ENCODE results near the gene SH2D7. TPM values are rescaled to one million over a fixed set of nuclear protein-coding genes. Genes with fewer than 3 reads are reported as not detected.

Gene SH2D7
- total and polyA plus RNA-seq, 2 experiments from 2014 or later: 0.31 TPM; not detected in 1

DNA sequence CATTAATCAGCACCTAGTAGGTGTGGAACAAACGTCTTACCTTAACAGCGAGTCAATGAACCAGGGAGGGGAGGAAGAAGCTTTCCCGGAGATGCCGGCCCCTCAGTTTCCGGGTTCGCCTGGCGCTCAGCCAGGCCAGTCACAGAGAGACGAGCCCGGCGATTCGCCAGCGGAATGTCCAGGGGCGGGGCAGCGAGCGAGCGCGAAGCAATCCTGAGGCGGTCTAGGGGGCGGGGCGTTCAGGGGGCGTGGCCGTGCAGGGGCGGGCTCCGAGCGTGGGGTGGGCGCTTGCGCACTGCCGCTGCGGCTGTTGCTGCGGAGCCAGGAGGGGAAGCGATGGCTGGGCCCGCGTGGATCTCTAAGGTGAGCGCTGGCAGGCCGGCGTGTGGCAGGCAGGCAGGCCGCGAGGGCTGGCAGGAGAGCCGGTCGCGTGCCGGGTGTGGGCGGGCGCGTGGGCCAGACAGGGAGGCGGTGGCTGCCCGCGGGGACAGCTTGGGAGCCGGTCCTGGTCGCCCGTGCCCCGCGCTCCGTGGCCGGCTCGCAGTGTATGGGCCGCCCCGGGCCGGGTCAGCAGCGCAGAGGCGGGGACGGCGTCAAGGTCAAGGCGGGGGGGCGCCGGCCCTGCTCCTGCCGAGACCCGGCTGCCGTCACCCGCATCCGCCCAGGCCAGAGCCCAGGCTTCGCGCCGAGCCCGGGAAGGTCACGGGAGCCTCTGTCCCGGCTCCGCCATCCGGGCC is 56.9 kb downstream of the SH2D7 start, which contains the start of gene IDH3A:
TSS of gene IDH3A (plus strand) at position 295 of the 737 bp plus-strand sequence. CDS start at position 337, 42 bp downstream.
- Histone ChIP-seq H3K79me2 (replicated peaks; ENCODE audit: insufficient read depth) (peaks cover 38% of the 10 kb centered on the region), H3K4me3 (peak within 1 kb of the TSS; percentile 63), H3F3A (replicated peaks; ENCODE audit: low read depth) (no peaks in the 10 kb centered on the region; the same call in 1 of the 2 replicates), H3K9me2 (ENCODE audit: insufficient read depth) (no peaks in the 10 kb centered on the region), H3K4me2 (peak within 1 kb of the TSS; percentile 96), H3K27ac (ENCODE audit: low read depth) (0 out of 2 replicates have a peak within 1 kb of the TSS, but pooled peaks have one; percentile 4), H3K36me3 (ENCODE audit: insufficient read depth) (no peaks in the 10 kb centered on the region), H4K20me1 (replicated peaks; ENCODE audit: insufficient read depth) (peaks cover 16% of the 10 kb centered on the region), H2AFZ (peak within 1 kb of the TSS; percentile 91), H3K27me3 (ENCODE audit: insufficient read depth) (peaks cover 8% of the 10 kb centered on the region; the same call in 1 of the 2 replicates), H3K4me1 (ENCODE audit: insufficient read depth) (peaks cover 15% of the 10 kb centered on the region)
- peak within 1 kb of the TSS; percentile 94 for H3K4me3 Mint-ChIP-seq
- H3K27me3 Mint-ChIP-seq (ENCODE audit: insufficient read depth, low read depth, poor library complexity): peaks cover 7% of the 10 kb centered on the region
- peak; percentile 97 for DNase-seq (ENCODE audit: low spot score)
- ATAC-seq: peak; percentile 94
- peak within 1 kb of the TSS; percentile 89 for H3K27ac Mint-ChIP-seq
- TF ChIP-seq ZNF114 (CRISPR knock-in tag; IDR thresholded peaks at IDR 0.05) (no peak), EZH2phosphoT487 (IDR thresholded peaks at IDR 0.05; ENCODE audit: unreplicated experiment) (no peak), CREB1 (CRISPR knock-in tag; IDR thresholded peaks at IDR 0.05; ENCODE audit: low read depth) (peak; percentile 34; the same call in 1 of the 2 replicates), POLR2AphosphoS5 (IDR thresholded peaks at IDR 0.05; ENCODE audit: low read depth) (peak; percentile 86), EZH2 (IDR thresholded peaks at IDR 0.05; ENCODE audit: low read depth, unreplicated experiment) (no peak), ZNF331 (CRISPR knock-in tag; IDR thresholded peaks at IDR 0.05; ENCODE audit: low read depth) (no peak)
- TF ChIP-seq, protein P1, sequence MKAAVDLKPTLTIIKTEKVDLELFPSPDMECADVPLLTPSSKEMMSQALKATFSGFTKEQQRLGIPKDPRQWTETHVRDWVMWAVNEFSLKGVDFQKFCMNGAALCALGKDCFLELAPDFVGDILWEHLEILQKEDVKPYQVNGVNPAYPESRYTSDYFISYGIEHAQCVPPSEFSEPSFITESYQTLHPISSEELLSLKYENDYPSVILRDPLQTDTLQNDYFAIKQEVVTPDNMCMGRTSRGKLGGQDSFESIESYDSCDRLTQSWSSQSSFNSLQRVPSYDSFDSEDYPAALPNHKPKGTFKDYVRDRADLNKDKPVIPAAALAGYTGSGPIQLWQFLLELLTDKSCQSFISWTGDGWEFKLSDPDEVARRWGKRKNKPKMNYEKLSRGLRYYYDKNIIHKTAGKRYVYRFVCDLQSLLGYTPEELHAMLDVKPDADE (IDR thresholded peaks at IDR 0.05): no peak
- H3K36me3 Mint-ChIP-seq (ENCODE audit: low read depth): no peaks in the 10 kb centered on the region; the same call in 2 of the 3 replicates
- H3K4me1 Mint-ChIP-seq: peaks cover 21% of the 10 kb centered on the region
- H3K9me3 Mint-ChIP-seq: no peaks in the 10 kb centered on the region

DNA sequence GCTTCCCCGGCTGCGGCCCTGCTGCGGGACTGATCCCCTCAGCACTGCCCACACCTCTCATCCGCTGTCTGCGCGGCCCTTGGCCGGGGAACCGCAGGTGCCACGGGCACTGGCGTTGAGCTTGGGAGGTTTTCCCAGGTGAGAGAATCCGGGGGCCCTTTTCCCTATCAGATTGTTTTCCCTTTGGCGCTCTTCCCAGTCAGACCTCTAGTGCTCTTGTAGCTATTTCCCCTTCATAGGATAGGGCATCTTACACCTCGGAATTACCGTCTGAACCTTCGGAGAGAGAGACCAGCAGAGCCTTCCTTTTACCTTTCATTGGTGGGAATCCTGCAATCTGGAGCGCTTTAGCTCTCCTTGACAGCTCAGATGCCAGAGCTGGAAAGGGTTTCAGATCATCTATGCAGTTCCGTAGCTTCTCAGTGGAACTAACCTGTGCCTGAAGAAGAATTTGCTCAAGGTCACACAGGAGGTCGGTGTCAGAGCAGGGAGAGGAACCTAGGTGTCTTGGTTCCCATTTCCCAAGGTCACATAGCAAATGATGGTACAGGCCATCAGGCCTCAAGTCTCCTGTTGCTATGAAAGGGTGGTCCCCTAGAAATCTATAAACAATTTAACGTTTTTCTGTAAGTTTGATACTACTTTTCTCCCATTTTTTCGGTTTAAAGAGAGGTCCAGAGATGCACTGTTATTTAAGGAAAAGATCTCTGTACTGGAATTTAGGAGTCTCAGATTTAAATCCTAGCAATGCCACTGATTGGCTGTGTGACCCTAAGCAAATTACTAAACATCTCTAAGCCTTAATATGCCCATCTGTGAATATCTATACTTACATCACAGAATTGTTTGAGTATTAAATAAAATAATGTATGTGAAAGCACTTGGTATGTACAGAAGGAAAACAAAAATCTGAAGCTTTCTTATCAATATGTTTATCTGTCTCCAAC is 57.7 kb downstream of the SH2D7 start:
- Mint-ChIP-seq H3K4me3 (peak overlapping the region; percentile 94), H3K27ac (no peak overlapping the region), H3K27me3 (ENCODE audit: insufficient read depth, low read depth, poor library complexity) (peaks cover 7% of the 10 kb centered on the region), H3K36me3 (ENCODE audit: low read depth) (no peaks in the 10 kb centered on the region; the same call in 2 of the 3 replicates), H3K4me1 (peaks cover 21% of the 10 kb centered on the region), H3K9me3 (no peaks in the 10 kb centered on the region)
- Histone ChIP-seq H3K4me2 (peak overlapping the region; percentile 96), H3K27me3 (ENCODE audit: insufficient read depth) (peaks cover 8% of the 10 kb centered on the region; the same call in 1 of the 2 replicates), H3K36me3 (ENCODE audit: insufficient read depth) (no peaks in the 10 kb centered on the region), H4K20me1 (replicated peaks; ENCODE audit: insufficient read depth) (peaks cover 16% of the 10 kb centered on the region), H3K27ac (ENCODE audit: low read depth) (no peak overlapping the region), H3K79me2 (replicated peaks; ENCODE audit: insufficient read depth) (peaks cover 38% of the 10 kb centered on the region), H2AFZ (peak overlapping the region; percentile 91; the same call in 1 of the 2 replicates), H3K4me3 (peak overlapping the region; percentile 63), H3K4me1 (ENCODE audit: insufficient read depth) (peaks cover 18% of the 10 kb centered on the region), H3K9me2 (ENCODE audit: insufficient read depth) (no peaks in the 10 kb centered on the region), H3F3A (replicated peaks; ENCODE audit: low read depth) (no peaks in the 10 kb centered on the region; the same call in 1 of the 2 replicates)
- DNase-seq (ENCODE audit: low spot score) (peak; percentile 58), ATAC-seq (peak; percentile 45)
- TF ChIP-seq, protein P2, sequence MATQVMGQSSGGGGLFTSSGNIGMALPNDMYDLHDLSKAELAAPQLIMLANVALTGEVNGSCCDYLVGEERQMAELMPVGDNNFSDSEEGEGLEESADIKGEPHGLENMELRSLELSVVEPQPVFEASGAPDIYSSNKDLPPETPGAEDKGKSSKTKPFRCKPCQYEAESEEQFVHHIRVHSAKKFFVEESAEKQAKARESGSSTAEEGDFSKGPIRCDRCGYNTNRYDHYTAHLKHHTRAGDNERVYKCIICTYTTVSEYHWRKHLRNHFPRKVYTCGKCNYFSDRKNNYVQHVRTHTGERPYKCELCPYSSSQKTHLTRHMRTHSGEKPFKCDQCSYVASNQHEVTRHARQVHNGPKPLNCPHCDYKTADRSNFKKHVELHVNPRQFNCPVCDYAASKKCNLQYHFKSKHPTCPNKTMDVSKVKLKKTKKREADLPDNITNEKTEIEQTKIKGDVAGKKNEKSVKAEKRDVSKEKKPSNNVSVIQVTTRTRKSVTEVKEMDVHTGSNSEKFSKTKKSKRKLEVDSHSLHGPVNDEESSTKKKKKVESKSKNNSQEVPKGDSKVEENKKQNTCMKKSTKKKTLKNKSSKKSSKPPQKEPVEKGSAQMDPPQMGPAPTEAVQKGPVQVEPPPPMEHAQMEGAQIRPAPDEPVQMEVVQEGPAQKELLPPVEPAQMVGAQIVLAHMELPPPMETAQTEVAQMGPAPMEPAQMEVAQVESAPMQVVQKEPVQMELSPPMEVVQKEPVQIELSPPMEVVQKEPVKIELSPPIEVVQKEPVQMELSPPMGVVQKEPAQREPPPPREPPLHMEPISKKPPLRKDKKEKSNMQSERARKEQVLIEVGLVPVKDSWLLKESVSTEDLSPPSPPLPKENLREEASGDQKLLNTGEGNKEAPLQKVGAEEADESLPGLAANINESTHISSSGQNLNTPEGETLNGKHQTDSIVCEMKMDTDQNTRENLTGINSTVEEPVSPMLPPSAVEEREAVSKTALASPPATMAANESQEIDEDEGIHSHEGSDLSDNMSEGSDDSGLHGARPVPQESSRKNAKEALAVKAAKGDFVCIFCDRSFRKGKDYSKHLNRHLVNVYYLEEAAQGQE (IDR thresholded peaks at IDR 0.05; ENCODE audit: unreplicated experiment): no peak
- TF ChIP-seq NANOG (IDR thresholded peaks at IDR 0.05; ENCODE audit: borderline replicate concordance) (no peak), EZH2 (IDR thresholded peaks at IDR 0.05; ENCODE audit: low read depth, unreplicated experiment) (no peak), CREB1 (CRISPR knock-in tag; IDR thresholded peaks at IDR 0.05; ENCODE audit: low read depth) (no peak)
